OCI-LY7 (cell line): ENCODE measurements around the gene RNF213.

Experiments
- EZH2phosphoT487 ChIP-seq: fragments of 200-600 bp; sonication (generic); IDR thresholded peaks from 2 replicates; pipeline ENCODE4 v1.6.1; 2018; ENCODE audit warnings: low read depth, borderline replicate concordance, mild to moderate bottlenecking, mixed run types, antibody characterized with exemption, low read length, moderate library complexity, mixed read lengths
- TF ChIP-seq, protein P1 (sequence below): fragments of 200-600 bp; sonication (generic); conservative IDR thresholded peaks from 2 replicates; pipeline ENCODE4 v1.5.1; 2014; ENCODE audit warnings: mild to moderate bottlenecking, antibody characterized with exemption, low read length, moderate library complexity, mixed read lengths

DNA sequence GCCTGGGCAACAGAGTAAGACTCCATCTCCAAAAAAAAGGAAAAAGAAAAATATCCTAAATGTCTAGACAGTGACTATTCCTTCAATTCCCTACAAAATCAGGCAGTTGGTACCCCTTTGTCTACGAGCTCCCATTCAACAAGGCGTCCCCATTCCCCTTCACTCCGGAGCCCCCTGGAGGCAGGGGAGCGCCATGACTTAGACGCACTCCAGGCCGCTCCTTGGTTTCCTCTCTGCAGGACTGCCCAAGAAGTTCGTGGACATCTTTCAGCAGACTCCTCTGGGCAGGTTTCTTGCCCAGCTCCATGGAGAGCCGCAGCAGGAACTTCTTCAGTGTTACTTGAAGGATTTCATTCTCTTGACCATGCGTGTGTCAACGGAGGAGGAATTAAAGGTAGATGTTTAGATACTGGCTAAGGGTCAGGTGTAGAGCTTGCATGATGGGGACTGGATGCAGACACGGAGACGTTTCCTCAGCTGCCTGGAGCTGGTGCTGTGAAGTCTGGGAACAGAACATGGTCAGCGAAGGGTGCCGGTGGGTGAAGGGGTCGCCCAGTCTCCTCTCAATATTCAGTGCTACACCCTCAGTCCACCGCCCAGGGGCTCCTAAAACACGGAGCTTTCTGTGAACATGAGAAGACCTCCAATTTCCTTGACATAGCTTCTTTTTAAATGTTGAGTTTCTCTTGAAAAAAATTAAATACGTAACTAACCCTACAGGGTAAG lies 101.0 kb downstream of the RNF213 start:
- TF ChIP-seq, protein P1, sequence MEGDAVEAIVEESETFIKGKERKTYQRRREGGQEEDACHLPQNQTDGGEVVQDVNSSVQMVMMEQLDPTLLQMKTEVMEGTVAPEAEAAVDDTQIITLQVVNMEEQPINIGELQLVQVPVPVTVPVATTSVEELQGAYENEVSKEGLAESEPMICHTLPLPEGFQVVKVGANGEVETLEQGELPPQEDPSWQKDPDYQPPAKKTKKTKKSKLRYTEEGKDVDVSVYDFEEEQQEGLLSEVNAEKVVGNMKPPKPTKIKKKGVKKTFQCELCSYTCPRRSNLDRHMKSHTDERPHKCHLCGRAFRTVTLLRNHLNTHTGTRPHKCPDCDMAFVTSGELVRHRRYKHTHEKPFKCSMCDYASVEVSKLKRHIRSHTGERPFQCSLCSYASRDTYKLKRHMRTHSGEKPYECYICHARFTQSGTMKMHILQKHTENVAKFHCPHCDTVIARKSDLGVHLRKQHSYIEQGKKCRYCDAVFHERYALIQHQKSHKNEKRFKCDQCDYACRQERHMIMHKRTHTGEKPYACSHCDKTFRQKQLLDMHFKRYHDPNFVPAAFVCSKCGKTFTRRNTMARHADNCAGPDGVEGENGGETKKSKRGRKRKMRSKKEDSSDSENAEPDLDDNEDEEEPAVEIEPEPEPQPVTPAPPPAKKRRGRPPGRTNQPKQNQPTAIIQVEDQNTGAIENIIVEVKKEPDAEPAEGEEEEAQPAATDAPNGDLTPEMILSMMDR: peak; percentile 77
- no peak for TF ChIP-seq EZH2phosphoT487
